KMS-11 (cell line): ENCODE data around the gene KANSL1.

Experiments
- H2AFZ ChIP-seq: fragments of 200-600 bp; sonication (generic); 2 replicates; pipeline ENCODE4 v1.6.1; 2016; ENCODE audit warnings: antibody characterized with exemption, mixed run types, low read depth
- H3K27ac ChIP-seq: fragments of 200-600 bp; sonication (generic); 2 replicates; pipeline ENCODE4 v1.6.1; 2016; ENCODE audit warnings: mild to moderate bottlenecking, mixed run types
- H3K27me3 ChIP-seq: fragments of 200-600 bp; sonication (generic); 2 replicates; pipeline ENCODE4 v1.6.1; 2017; ENCODE audit warnings: mild to moderate bottlenecking, low read depth, mixed run types, moderate library complexity; ENCODE audit not compliant: insufficient read depth
- H3K36me3 ChIP-seq: fragments of 200-600 bp; sonication (generic); 2 replicates; pipeline ENCODE4 v1.6.1; 2017; ENCODE audit warnings: mild to moderate bottlenecking, mixed run types; ENCODE audit not compliant: insufficient read depth
- H3K4me1 ChIP-seq: fragments of 200-600 bp; sonication (generic); 2 replicates; pipeline ENCODE4 v1.6.1; 2016; ENCODE audit warnings: mild to moderate bottlenecking, low read depth, mixed run types; ENCODE audit not compliant: poor library complexity, severe bottlenecking
- H3K4me2 ChIP-seq: fragments of 200-600 bp; sonication (generic); 2 replicates; pipeline ENCODE4 v1.7.0; 2016; ENCODE audit warnings: mild to moderate bottlenecking, mixed run types
- H3K4me3 ChIP-seq: fragments of 200-600 bp; sonication (generic); IDR thresholded peaks from 2 replicates; pipeline ENCODE4 v1.6.1; 2017; ENCODE audit warnings: low read depth, low read length, mixed read lengths; ENCODE audit not compliant: insufficient read depth
- H3K79me2 ChIP-seq: fragments of 200-600 bp; sonication (generic); 2 replicates; pipeline ENCODE4 v1.6.1; 2016; ENCODE audit warnings: low read depth, mixed run types; ENCODE audit not compliant: insufficient read depth
- H3K9ac ChIP-seq: fragments of 200-600 bp; sonication (generic); 2 replicates; pipeline ENCODE4 v1.6.1; 2016; ENCODE audit warnings: mild to moderate bottlenecking, mixed run types
- H4K20me1 ChIP-seq: fragments of 200-600 bp; sonication (generic); 2 replicates; pipeline ENCODE4 v1.6.1; 2016; ENCODE audit warnings: mild to moderate bottlenecking, mixed run types; ENCODE audit not compliant: insufficient read depth
- CTCF ChIP-seq: fragments of 200-600 bp; sonication (generic); conservative IDR thresholded peaks from 2 replicates; pipeline ENCODE4 v1.6.1; 2017; ENCODE audit warnings: low read depth, mild to moderate bottlenecking, antibody characterized with exemption, low read length, moderate library complexity, mixed read lengths

The KANSL1 gene

GRCh38 chr17:46013502-46014165, 179.6 kb downstream of the KANSL1 start:
- no peaks in the 10 kb centered on the region for H3K79me2 ChIP-seq
- H3K9ac ChIP-seq: no peak overlapping the region
- no peak overlapping the region for H2AFZ ChIP-seq
- no peaks in the 10 kb centered on the region for H3K36me3 ChIP-seq
- H3K27me3 ChIP-seq: no peaks in the 10 kb centered on the region
- H3K27ac ChIP-seq: no peak overlapping the region
- H3K4me2 ChIP-seq: no peak overlapping the region
- H3K4me1 ChIP-seq: no peaks in the 10 kb centered on the region
- no peak for TF ChIP-seq CTCF
- H3K4me3 ChIP-seq: no peak overlapping the region
- no peaks in the 10 kb centered on the region for H4K20me1 ChIP-seq

DNA sequence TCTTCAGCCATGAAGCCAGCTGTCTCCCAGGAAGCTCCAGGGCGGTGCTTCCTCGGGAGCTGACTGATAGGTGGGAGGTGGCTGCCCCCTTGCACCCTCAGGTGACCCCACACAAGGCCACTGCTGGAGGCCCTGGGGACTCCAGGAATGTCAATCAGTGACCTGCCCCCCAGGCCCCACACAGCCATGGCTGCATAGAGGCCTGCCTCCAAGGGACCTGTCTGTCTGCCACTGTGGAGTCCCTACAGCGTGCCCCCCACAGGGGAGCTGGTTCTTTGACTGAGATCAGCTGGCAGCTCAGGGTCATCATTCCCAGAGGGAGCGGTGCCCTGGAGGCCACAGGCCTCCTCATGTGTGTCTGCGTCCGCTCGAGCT, 180.1 kb downstream of the KANSL1 start:
- Histone ChIP-seq H3K27me3 (no peaks in the 10 kb centered on the region), H3K4me3 (no peak overlapping the region), H3K36me3 (no peaks in the 10 kb centered on the region), H3K4me1 (no peaks in the 10 kb centered on the region), H3K9ac (no peak overlapping the region), H4K20me1 (no peaks in the 10 kb centered on the region), H2AFZ (no peak overlapping the region), H3K27ac (no peak overlapping the region), H3K4me2 (no peak overlapping the region), H3K79me2 (no peaks in the 10 kb centered on the region)
- no peak for TF ChIP-seq CTCF

GRCh38 chr17:46012506-46013079, 180.6 kb downstream of the KANSL1 start:
- Histone ChIP-seq H3K79me2 (no peaks in the 10 kb centered on the region), H3K36me3 (no peaks in the 10 kb centered on the region), H3K27me3 (no peaks in the 10 kb centered on the region), H2AFZ (no peak overlapping the region), H3K27ac (no peak overlapping the region), H4K20me1 (no peaks in the 10 kb centered on the region), H3K9ac (no peak overlapping the region), H3K4me2 (no peak overlapping the region), H3K4me3 (no peak overlapping the region), H3K4me1 (no peaks in the 10 kb centered on the region)
- TF ChIP-seq CTCF: no peak

DNA sequence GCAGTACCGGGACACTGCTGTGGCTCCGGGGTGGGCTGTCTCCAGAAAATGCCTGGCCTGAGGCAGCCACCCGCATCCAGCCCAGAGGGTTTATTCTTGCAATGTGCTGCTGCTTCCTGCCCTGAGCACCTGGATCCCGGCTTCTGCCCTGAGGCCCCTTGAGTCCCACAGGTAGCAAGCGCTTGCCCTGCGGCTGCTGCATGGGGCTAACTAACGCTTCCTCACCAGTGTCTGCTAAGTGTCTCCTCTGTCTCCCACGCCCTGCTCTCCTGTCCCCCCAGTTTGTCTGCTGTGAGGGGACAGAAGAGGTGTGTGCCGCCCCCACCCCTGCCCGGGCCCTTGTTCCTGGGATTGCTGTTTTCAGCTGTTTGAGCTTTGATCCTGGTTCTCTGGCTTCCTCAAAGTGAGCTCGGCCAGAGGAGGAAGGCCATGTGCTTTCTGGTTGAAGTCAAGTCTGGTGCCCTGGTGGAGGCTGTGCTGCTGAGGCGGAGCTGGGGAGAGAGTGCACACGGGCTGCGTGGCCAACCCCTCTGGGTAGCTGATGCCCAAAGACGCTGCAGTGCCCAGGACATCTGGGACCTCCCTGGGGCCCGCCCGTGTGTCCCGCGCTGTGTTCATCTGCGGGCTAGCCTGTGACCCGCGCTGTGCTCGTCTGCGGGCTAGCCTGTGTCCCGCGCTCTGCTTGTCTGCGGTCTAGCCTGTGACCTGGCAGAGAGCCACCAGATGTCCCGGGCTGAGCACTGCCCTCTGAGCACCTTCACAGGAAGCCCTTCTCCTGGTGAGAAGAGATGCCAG, 181.3 kb downstream of the KANSL1 start:
- no peak for TF ChIP-seq CTCF
- Histone ChIP-seq H3K4me2 (no peak overlapping the region), H3K4me1 (no peaks in the 10 kb centered on the region), H3K36me3 (no peaks in the 10 kb centered on the region), H2AFZ (no peak overlapping the region), H4K20me1 (no peaks in the 10 kb centered on the region), H3K27ac (no peak overlapping the region), H3K4me3 (no peak overlapping the region), H3K9ac (no peak overlapping the region), H3K79me2 (no peaks in the 10 kb centered on the region), H3K27me3 (no peaks in the 10 kb centered on the region)
